BJ (cell line): Measurements from ENCODE around the gene OR51I1. TPM values are rescaled to one million over a fixed set of nuclear protein-coding genes. Genes with fewer than 3 reads are reported as not detected.

Experiments used
- CTCF ChIA-PET: fragments of 350-600 bp; formaldehyde crosslinking; extraction: SDS; loops from one replicate; lab custom pipeline; 2021; ENCODE audit warnings: antibody characterized with exemption, inconsistent platforms; lab: Yijun Ruan, JAX
- POLR2A ChIA-PET: fragments of 300-600 bp; sonication (Branson Sonifier 250); formaldehyde crosslinking; extraction: SDS; loops from one replicate; lab custom pipeline; 2021; ENCODE audit warnings: antibody characterized with exemption; lab: Charles Lee
- DNase-seq: peaks from one replicate; pipeline ENCODE4 v3.0.0-alpha.2; 2011; ENCODE audit warnings: low read depth
- H3K27me3 ChIP-seq: 2 replicates; pipeline ENCODE4 v1.6.0; 2011; ENCODE audit warnings: low read length; ENCODE audit not compliant: control insufficient read depth, insufficient read depth
- H3K36me3 ChIP-seq: 2 replicates; pipeline ENCODE4 v1.5.1; 2011; ENCODE audit warnings: low read length; ENCODE audit not compliant: control insufficient read depth, insufficient read depth
- H3K4me3 ChIP-seq: 2 replicates; pipeline ENCODE4 v1.5.1; 2011; ENCODE audit warnings: low read depth, mild to moderate bottlenecking, control low read depth, low read length
- CTCF ChIP-seq: IDR thresholded peaks from 2 replicates; pipeline ENCODE4 v1.5.1; 2011; ENCODE audit warnings: low read depth, mild to moderate bottlenecking, control low read depth, inconsistent platforms, low read length, moderate library complexity; ENCODE audit not compliant: insufficient read depth
- polyA plus RNA-seq: library from polyadenylated mRNA; depleted of rRNA; stranded (reverse); fragments of >200 nt; gene quantifications from 2 replicates; pipeline ENCODE4 v1.2.3, GENCODE V29; 2011

OR51I1 gene
- polyA plus RNA-seq, 1 experiment: not detected

GRCh38 chr11:5449432-5449831 is 8.1 kb upstream of the OR51I1 start:
- no peak for TF ChIP-seq CTCF

GRCh38 chr11:5449023-5449422 is 7.7 kb upstream of the OR51I1 start, which contains the start of gene OR51I2:
Gene OR51I2, plus strand, starts transcription at chr11:5449323. Its CDS starts 4,166 bp downstream, at chr11:5453489.
- Histone ChIP-seq H3K27me3 (no peaks in the 10 kb centered on the region), H3K4me3 (no peak within 1 kb of the TSS), H3K36me3 (no peaks in the 10 kb centered on the region)
- no peak for TF ChIP-seq CTCF
- ChIA-PET POLR2A (no interaction called here), CTCF (interaction anchor here (1.0 to 1.2 kb wide), 2 partner anchors 19 to 28 kb away, joined by 3 to 4 read pairs; no protein-coding TSS in a partner anchor)
- no peak for DNase-seq

More at GRCh38 chr11:5449432-5449831, 8.1 kb upstream of the OR51I1 start:
- no peaks in the 10 kb centered on the region for H3K27me3 ChIP-seq
- ChIA-PET CTCF (no interaction called here), POLR2A (no interaction called here)
- no peak for DNase-seq
- no peak overlapping the region for H3K4me3 ChIP-seq
- H3K36me3 ChIP-seq: no peaks in the 10 kb centered on the region

- H3K36me3 ChIP-seq: no peaks in the 10 kb centered on the region
- ChIA-PET CTCF (no interaction called here), POLR2A (interaction anchor here (0.6 kb wide), 1 partner anchor 9 kb away, joined by 4 read pairs; no protein-coding TSS in a partner anchor)
- no peak overlapping the region for H3K4me3 ChIP-seq
- no peak for DNase-seq
- no peaks in the 10 kb centered on the region for H3K27me3 ChIP-seq
- no peak for TF ChIP-seq CTCF
Measured at GRCh38 chr11:5443835-5444393, 2.6 kb upstream of the OR51I1 start.

- DNase-seq: no peak
- H3K4me3 ChIP-seq: no peak overlapping the region
- H3K36me3 ChIP-seq: no peaks in the 10 kb centered on the region
- no peak for TF ChIP-seq CTCF
- POLR2A ChIA-PET: no interaction called here
- no peaks in the 10 kb centered on the region for H3K27me3 ChIP-seq
- CTCF ChIA-PET: no interaction called here
Measured at GRCh38 chr11:5423131-5423530, 18.2 kb downstream of the OR51I1 start.

- no peak for TF ChIP-seq CTCF
- Histone ChIP-seq H3K4me3 (no peak within 1 kb of the TSS), H3K27me3 (no peaks in the 10 kb centered on the region), H3K36me3 (no peaks in the 10 kb centered on the region)
- ChIA-PET CTCF (no interaction called here), POLR2A (no interaction called here)
- no peak for DNase-seq
Measured at GRCh38 chr11:5421811-5422210, 19.5 kb downstream of the OR51I1 start, which contains the start of gene OR51Q1. Gene OR51Q1, plus strand, starts transcription at chr11:5422111. Its CDS starts 90 bp downstream, at chr11:5422201.
